BLaER1 (cell line): ENCODE data around the gene PCIF1.
A peak's percentile ranks its signal among the peaks of the same experiment; 100 is the strongest.
"Not testable (repeated sequence)": the region's sequence is repeated elsewhere in the genome, so short reads cannot be mapped to it uniquely, and the experiment has no call there.

Experiments used
- H3K27ac ChIP-seq: shearing (Covaris generic); formaldehyde crosslinking; 2 replicates; pipeline ENCODE4 v1.8.1; 2022
- H3K27me3 ChIP-seq: shearing (Covaris generic); formaldehyde crosslinking; 2 replicates; pipeline ENCODE4 v1.8.1; 2022
- H3K36me3 ChIP-seq: shearing (Covaris generic); formaldehyde crosslinking; 2 replicates; pipeline ENCODE4 v1.8.1; 2022
- H3K4me1 ChIP-seq: shearing (Covaris generic); formaldehyde crosslinking; 2 replicates; pipeline ENCODE4 v1.8.1; 2022
- H3K4me2 ChIP-seq: shearing (Covaris generic); formaldehyde crosslinking; 2 replicates; pipeline ENCODE4 v1.8.1; 2022
- H3K4me3 ChIP-seq: shearing (Covaris generic); formaldehyde crosslinking; 2 replicates; pipeline ENCODE4 v1.8.1; 2022
- H3K9ac ChIP-seq: shearing (Covaris generic); formaldehyde crosslinking; 2 replicates; pipeline ENCODE4 v1.8.1; 2022
- H3K9me3 ChIP-seq: shearing (Covaris generic); formaldehyde crosslinking; 2 replicates; pipeline ENCODE4 v1.8.1; 2022
- H4K20me1 ChIP-seq: shearing (Covaris generic); formaldehyde crosslinking; 2 replicates; pipeline ENCODE4 v1.8.1; 2022
- Cebpa-rat ChIP-seq: shearing (Covaris generic); IDR thresholded peaks from 2 replicates; pipeline ENCODE4 v1.8.1; 2022

The PCIF1 gene

GRCh38 chr20:45971675-45972499 is 37.4 kb downstream of the PCIF1 start, which contains the start of gene ZNF335:
Gene ZNF335 (minus strand): TSS chr20:45972203. CDS start chr20:45971410, 793 bp downstream.
- no peaks in the 10 kb centered on the region for H3K27me3 ChIP-seq
- H3K9ac ChIP-seq, result peak within 1 kb of the TSS; percentile 100
- H3K36me3 ChIP-seq, result peaks cover 29% of the 10 kb centered on the region
- H3K27ac ChIP-seq, result peak within 1 kb of the TSS; percentile 100
- peaks cover 19% of the 10 kb centered on the region for H4K20me1 ChIP-seq
- no peak for TF ChIP-seq Cebpa-rat
- H3K4me3 ChIP-seq, result peak within 1 kb of the TSS; percentile 85
- H3K4me2 ChIP-seq, result peak within 1 kb of the TSS; percentile 97
- H3K9me3 ChIP-seq, result no peaks in the 10 kb centered on the region
- H3K4me1 ChIP-seq, result peaks cover 33% of the 10 kb centered on the region

- Histone ChIP-seq H3K4me2 (peak overlapping the region; percentile 97), H3K4me1 (peaks cover 33% of the 10 kb centered on the region), H3K9me3 (no peaks in the 10 kb centered on the region), H3K36me3 (peaks cover 21% of the 10 kb centered on the region), H3K4me3 (peak overlapping the region; percentile 85), H3K9ac (peak overlapping the region; percentile 100), H3K27me3 (no peaks in the 10 kb centered on the region), H4K20me1 (peaks cover 19% of the 10 kb centered on the region), H3K27ac (peak overlapping the region; percentile 100)
- TF ChIP-seq Cebpa-rat, result no peak
Measured at GRCh38 chr20:45972500-45973183, 38.2 kb downstream of the PCIF1 start.

GRCh38 chr20:45974896-45975565 is 40.5 kb downstream of the PCIF1 start:
- Histone ChIP-seq H3K4me1 (peaks cover 26% of the 10 kb centered on the region), H3K27ac (no peak overlapping the region), H3K36me3 (no peaks in the 10 kb centered on the region), H4K20me1 (peaks cover 7% of the 10 kb centered on the region; the same call in 1 of the 2 replicates), H3K9me3 (no peaks in the 10 kb centered on the region), H3K9ac (0 out of 2 replicates have a peak overlapping the region, but pooled peaks have one; percentile 4), H3K4me3 (no peak overlapping the region), H3K27me3 (no peaks in the 10 kb centered on the region), H3K4me2 (peak overlapping the region; percentile 16; the same call in 1 of the 2 replicates)
- TF ChIP-seq Cebpa-rat, result no peak

GRCh38 chr20:45975686-45976085 is 41.2 kb downstream of the PCIF1 start:
- Histone ChIP-seq H3K4me1 (peaks cover 19% of the 10 kb centered on the region), H3K9ac (no peak overlapping the region), H3K9me3 (no peaks in the 10 kb centered on the region), H3K4me3 (no peak overlapping the region), H3K36me3 (no peaks in the 10 kb centered on the region), H3K27me3 (no peaks in the 10 kb centered on the region), H3K27ac (no peak overlapping the region), H4K20me1 (peaks cover under 1% of the 10 kb centered on the region; the same call in 1 of the 2 replicates), H3K4me2 (no peak overlapping the region)
- TF ChIP-seq Cebpa-rat, result no peak

- Histone ChIP-seq H3K36me3 (no peaks in the 10 kb centered on the region), H3K9ac (no peak overlapping the region), H3K9me3 (no peaks in the 10 kb centered on the region), H3K27ac (no peak overlapping the region), H3K4me3 (no peak overlapping the region), H3K4me2 (no peak overlapping the region), H3K4me1 (peaks cover 15% of the 10 kb centered on the region), H4K20me1 (no peaks in the 10 kb centered on the region), H3K27me3 (no peaks in the 10 kb centered on the region)
- no peak for TF ChIP-seq Cebpa-rat
Measured at GRCh38 chr20:45976086-45976485, 41.6 kb downstream of the PCIF1 start.

GRCh38 chr20:45981261-45981660 is 46.8 kb downstream of the PCIF1 start:
- Histone ChIP-seq H3K27ac (no peak overlapping the region), H3K4me1 (no peaks in the 10 kb centered on the region), H3K36me3 (no peaks in the 10 kb centered on the region), H4K20me1 (no peaks in the 10 kb centered on the region), H3K27me3 (no peaks in the 10 kb centered on the region), H3K4me3 (no peak overlapping the region), H3K9me3 (no peaks in the 10 kb centered on the region), H3K4me2 (no peak overlapping the region), H3K9ac (no peak overlapping the region)
- TF ChIP-seq Cebpa-rat, result no peak

GRCh38 chr20:45983279-45983743 is 48.8 kb downstream of the PCIF1 start:
- Histone ChIP-seq H3K4me1 (no peaks in the 10 kb centered on the region), H3K4me3 (no peak overlapping the region), H3K27me3 (no peaks in the 10 kb centered on the region), H3K4me2 (no peak overlapping the region), H3K9me3 (no peaks in the 10 kb centered on the region), H4K20me1 (no peaks in the 10 kb centered on the region), H3K36me3 (no peaks in the 10 kb centered on the region), H3K27ac (no peak overlapping the region), H3K9ac (no peak overlapping the region)
- no peak for TF ChIP-seq Cebpa-rat

- H3K4me1 ChIP-seq, result no peaks in the 10 kb centered on the region
- H3K4me3 ChIP-seq, result no peak overlapping the region
Measured at GRCh38 chr20:45985573-45985972, 51.1 kb downstream of the PCIF1 start.

GRCh38 chr20:45987108-45987780 is 52.8 kb downstream of the PCIF1 start:
- Histone ChIP-seq H4K20me1 (no peaks in the 10 kb centered on the region), H3K4me2 (no peak overlapping the region), H3K4me1 (peaks cover 7% of the 10 kb centered on the region), H3K4me3 (no peak overlapping the region), H3K27me3 (no peaks in the 10 kb centered on the region), H3K36me3 (no peaks in the 10 kb centered on the region), H3K9ac (no peak overlapping the region), H3K9me3 (no peaks in the 10 kb centered on the region), H3K27ac (no peak overlapping the region)
- no peak for TF ChIP-seq Cebpa-rat

More at GRCh38 chr20:45985573-45985972, 51.1 kb downstream of the PCIF1 start:
- Histone ChIP-seq H4K20me1 (no peaks in the 10 kb centered on the region), H3K9me3 (no peaks in the 10 kb centered on the region), H3K9ac (no peak overlapping the region), H3K4me2 (no peak overlapping the region), H3K36me3 (no peaks in the 10 kb centered on the region), H3K27ac (no peak overlapping the region), H3K27me3 (no peaks in the 10 kb centered on the region)
- no peak for TF ChIP-seq Cebpa-rat

GRCh38 chr20:45988830-45989229 is 54.3 kb downstream of the PCIF1 start:
- not testable (repeated sequence) for H3K27me3 ChIP-seq, H3K4me3 ChIP-seq, H3K9me3 ChIP-seq, H4K20me1 ChIP-seq, H3K4me2 ChIP-seq, H3K27ac ChIP-seq, H3K9ac ChIP-seq, H3K36me3 ChIP-seq
- H3K4me1 ChIP-seq, result peaks cover 21% of the 10 kb centered on the region
